ENCODE measurements around the gene ANKS1B.

ANKS1B gene

GRCh38 chr12:99450036-99450630 is 534.6 kb downstream of the ANKS1B start:
- no peak for DNase-seq (ENCODE audit: low read depth)

- no peak for DNase-seq (ENCODE audit: low read depth)
Observed at GRCh38 chr12:99444859-99445316, 539.8 kb downstream of the ANKS1B start.

GRCh38 chr12:99442758-99443157 is 542.0 kb downstream of the ANKS1B start:
- DNase-seq (ENCODE audit: low read depth): no peak

DNA sequence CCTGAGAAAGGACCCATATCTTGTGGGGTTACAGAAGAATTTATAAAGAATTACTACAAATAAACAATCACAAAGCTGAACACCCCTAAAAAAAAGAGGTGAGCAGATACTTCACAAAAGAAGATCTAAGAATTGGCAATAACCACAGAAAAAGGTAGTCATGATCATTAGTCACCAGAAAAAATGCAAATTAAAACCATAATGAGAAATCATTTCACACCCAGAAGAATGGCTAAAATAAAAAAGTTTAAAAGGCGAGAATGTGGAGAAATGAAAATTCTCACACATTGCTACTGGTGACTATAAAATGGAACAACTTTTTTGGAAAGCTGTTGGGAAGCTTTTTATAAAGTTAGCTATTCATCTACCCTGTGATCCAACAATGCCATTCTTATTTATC is 545.3 kb downstream of the ANKS1B start:
- no peak for DNase-seq (ENCODE audit: low read depth)

- DNase-seq (ENCODE audit: low read depth): no peak
Observed at GRCh38 chr12:99436584-99436983, 548.2 kb downstream of the ANKS1B start.

DNA sequence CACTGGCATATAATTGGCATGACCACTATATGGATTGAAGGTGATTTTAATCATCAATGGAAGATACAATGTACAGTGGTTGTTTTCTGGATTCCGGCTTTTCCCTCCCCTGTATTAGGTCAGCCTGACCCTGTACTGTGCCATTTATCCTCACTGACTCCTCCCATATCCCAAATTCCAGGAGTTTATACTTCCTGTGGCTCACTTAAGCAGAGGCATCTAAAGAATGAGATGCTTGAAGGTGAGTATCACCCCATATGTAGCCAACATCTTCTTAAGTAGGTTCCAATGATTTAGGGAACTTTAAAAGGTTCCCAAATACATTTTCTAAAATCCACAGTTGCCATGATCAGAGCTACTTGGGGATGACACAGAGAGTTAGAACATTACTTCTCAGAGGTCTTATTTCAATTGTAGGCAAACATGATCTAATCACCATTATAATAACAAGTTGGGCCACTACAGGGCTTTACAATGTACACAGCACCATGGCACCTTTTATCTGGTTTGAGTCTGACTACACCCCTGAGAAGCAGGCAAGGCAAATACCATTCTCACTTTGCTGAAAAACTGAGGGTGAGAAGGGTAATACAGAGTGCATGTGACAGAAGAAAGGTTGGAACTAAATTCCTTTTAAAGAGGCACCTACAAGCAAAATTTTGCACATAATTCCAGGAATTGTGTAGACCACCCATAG is 549.5 kb downstream of the ANKS1B start:
- no peak for DNase-seq (ENCODE audit: low read depth)

DNA sequence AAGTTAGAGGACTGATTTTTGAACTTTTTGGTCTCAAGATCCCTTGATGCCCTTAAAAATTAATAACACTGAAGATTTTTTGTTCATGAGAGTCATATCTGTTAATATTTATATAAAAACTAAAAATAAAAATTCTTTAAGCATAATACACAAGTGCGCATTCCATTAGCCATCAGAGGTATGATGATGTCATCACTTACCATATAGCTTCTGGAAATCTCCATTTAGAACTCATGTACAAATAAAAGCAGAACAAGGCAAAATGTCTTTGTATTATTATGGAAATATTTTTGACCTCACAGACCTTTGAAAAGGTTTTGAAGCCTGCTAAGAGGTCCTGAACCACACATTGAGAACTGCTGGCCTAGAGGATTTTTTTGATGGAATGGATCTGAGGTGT is 551.6 kb downstream of the ANKS1B start:
- no peak for DNase-seq (ENCODE audit: low read depth)

DNA sequence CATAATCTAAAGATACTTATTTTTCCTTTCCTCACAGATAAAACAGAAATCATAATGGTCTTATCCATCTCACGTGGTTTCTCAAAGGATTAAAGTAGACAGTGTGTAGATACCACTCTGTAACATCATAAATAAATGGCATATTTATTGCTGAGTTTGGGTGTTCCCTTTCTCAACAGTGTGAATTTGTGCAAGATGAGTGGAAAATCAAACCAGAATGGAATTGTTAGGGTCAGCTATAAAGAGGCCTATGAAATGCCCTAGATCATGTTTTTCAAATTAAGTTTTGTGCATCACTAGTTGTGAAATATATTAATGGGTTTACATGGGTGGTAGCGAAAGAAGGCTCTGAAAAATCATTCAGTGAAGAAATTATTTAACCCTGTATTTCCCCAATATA is 553.5 kb downstream of the ANKS1B start:
- no peak for DNase-seq (ENCODE audit: low read depth)

- DNase-seq (ENCODE audit: low read depth): no peak
Observed at GRCh38 chr12:99427104-99427503, 557.6 kb downstream of the ANKS1B start.

DNA sequence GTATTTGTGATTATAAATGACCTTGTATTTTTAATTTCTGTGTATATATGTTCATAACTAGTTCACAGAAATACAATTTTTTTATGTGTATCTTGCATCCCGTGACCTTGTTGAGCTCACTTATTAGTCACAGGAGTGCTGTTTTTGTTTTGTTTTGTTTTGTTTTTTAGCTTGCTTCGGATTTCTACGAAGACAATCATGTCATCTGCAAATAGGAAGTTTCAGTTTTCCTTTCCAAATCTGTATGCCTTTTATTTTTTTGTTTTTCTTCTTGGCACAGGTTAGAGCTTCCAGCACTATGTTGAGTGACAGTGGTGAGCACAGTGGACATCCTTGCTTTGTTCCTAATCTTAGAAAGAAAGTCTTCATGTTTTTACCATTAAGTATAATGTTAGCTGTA is 566.4 kb downstream of the ANKS1B start:
- no peak for DNase-seq (ENCODE audit: low read depth)

DNA sequence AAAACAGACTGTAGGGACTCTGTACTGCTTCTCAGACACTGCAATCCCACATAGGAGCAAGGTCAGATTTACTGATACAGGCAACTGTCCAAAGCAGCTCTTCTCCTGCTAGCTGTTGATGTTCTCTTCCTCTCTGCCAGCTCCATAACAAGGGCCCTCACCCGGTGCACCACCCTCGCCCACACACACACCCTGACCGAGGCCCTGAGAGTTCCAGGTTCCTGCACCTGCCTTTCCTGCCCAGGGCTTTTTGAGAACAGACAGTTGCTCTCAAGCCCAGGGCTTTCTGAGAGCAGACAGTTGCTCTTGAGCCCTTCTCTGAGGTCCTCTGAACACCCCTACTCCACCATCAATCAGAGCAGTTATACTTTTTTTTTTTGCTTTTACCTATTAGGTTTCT is 571.0 kb downstream of the ANKS1B start:
- DNase-seq (ENCODE audit: low read depth): no peak

- no peak for DNase-seq (ENCODE audit: low read depth)
Observed at GRCh38 chr12:99393763-99394162, 591.0 kb downstream of the ANKS1B start.

GRCh38 chr12:99392091-99392850 is 592.5 kb downstream of the ANKS1B start:
- no peak for DNase-seq (ENCODE audit: low read depth)

- DNase-seq (ENCODE audit: low read depth): no peak
Observed at GRCh38 chr12:99390707-99391106, 594.0 kb downstream of the ANKS1B start.

DNA sequence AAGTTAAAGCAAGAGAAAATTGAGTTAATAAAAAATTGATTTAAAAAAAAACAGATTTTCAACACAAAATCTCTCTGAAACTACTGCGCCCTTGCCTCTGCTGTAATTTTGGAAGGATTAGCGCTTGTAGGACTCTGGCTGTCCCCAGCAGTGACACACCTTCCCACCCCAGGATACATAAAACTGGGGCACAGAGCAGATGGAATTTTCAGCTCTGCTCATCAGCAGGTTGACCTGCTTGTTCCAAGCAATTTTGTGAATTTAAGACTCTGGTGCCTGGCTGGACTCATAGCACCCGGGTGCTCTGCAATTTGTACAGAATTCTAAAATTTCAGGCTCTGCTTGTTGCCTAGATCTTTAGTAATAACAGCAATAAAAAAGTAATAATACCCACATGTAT is 595.0 kb downstream of the ANKS1B start:
- DNase-seq (ENCODE audit: low read depth): no peak

GRCh38 chr12:99388671-99389195 is 596.0 kb downstream of the ANKS1B start:
- DNase-seq (ENCODE audit: low read depth): no peak

DNA sequence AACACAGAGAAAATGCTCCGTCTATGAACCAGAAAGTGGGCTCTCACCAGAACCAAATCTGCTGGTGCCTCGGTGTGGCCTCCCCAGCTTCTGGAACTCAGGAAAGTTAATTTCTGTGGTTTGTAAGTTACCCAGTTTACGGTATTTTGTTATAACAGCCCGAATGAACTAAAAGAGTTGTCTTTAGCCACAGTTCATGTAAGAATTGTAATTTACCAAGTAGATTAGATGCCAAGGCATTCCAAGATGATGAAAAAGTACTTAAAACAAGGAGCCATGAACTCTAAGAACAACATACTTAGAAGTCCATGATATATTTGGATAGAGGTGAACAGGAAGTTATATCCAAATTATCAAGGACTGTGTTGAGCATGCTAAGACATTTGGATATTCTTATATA is 597.1 kb downstream of the ANKS1B start:
- no peak for DNase-seq (ENCODE audit: low read depth)

DNA sequence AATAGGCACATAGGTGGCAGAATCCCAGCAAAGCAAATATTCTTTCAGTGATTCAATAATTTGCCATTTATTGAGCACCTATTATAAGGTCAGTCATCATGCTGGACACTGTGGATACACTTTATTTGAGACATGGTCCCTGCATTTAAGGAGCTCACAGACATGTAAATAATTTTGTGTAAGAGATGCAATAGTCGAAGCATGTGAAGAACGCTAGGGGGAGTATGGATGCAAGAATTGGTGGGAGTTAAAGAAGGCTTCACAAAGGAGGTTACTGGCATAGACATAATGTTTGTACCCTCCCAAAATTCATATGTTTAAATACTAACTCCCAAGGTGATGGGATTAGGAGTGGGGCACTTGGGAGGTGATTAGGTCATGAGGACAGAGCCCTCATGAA is 597.8 kb downstream of the ANKS1B start:
- DNase-seq (ENCODE audit: low read depth): no peak

- DNase-seq (ENCODE audit: low read depth): no peak
Observed at GRCh38 chr12:99383258-99383657, 601.5 kb downstream of the ANKS1B start.

GRCh38 chr12:99381992-99382391 is 602.7 kb downstream of the ANKS1B start:
- no peak for DNase-seq (ENCODE audit: low read depth)

DNA sequence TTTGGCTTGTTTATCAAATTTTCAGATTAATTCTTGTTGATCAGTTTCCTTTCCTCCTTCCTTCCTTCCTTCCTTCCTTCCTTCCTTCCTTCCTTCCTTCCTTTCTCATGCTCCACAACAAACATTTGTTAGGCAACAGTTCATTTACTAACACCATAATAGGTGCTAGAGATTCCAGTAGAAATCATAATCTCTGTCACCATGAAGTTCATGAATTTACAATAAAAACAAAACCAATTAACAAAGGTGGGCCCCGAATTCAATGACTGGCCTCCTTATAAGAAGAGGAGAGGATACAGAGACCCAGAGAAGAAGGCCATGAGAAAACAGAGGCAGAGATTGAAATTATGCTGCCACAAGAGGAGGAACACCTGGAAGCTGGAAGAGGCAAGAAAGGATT is 604.0 kb downstream of the ANKS1B start:
- DNase-seq (ENCODE audit: low read depth): no peak

- DNase-seq (ENCODE audit: low read depth): no peak
Observed at GRCh38 chr12:99374023-99374422, 610.7 kb downstream of the ANKS1B start.
